C1 segment of cervical spinal cord (tissue), 14 donors: ENCODE results near the gene TLCD2.
"Not testable (repeated sequence)": the region's sequence is repeated elsewhere in the genome, so short reads cannot be mapped to it uniquely, and the experiment has no call there.

Source experiments
- DNase-seq, 14 donors: peaks; one replicate each; lab custom pipeline; 2025; lab: John Stamatoyannopoulos, UW

The TLCD2 gene

GRCh38 chr17:1690544-1691221 lies 19.5 kb downstream of the TLCD2 start:
- DNase-seq, result no peak

- not testable (repeated sequence) for DNase-seq
These were observed 21.8 kb downstream of the TLCD2 start for GRCh38 chr17:1688405-1688804.

GRCh38 chr17:1686086-1686485 lies 24.1 kb downstream of the TLCD2 start:
- no peak for DNase-seq

GRCh38 chr17:1684378-1685189 lies 25.6 kb downstream of the TLCD2 start, which contains the start of gene PRPF8:
PRPF8 (minus strand) TSS chr17:1684867; CDS start chr17:1684571, 296 bp downstream.
- peak; percentile 67 to 97 (median 93) for DNase-seq

- no peak for DNase-seq
These were observed 26.7 kb downstream of the TLCD2 start for GRCh38 chr17:1683459-1683858.

- no peak for DNase-seq
These were observed 33.8 kb downstream of the TLCD2 start for GRCh38 chr17:1676401-1676800.

GRCh38 chr17:1673041-1673785 lies 37.0 kb downstream of the TLCD2 start:
- DNase-seq, result peak in 2 of 14 donors; percentile 5 to 33

- not testable (repeated sequence) for DNase-seq
These were observed 46.2 kb downstream of the TLCD2 start for GRCh38 chr17:1663934-1664333.

GRCh38 chr17:1661045-1661444 lies 49.1 kb downstream of the TLCD2 start:
- no peak for DNase-seq

GRCh38 chr17:1658100-1658499 lies 52.1 kb downstream of the TLCD2 start:
- no peak for DNase-seq

- DNase-seq, result no peak
These were observed 56.4 kb downstream of the TLCD2 start for GRCh38 chr17:1653735-1654134.

- not testable (repeated sequence) for DNase-seq
These were observed 57.4 kb downstream of the TLCD2 start for GRCh38 chr17:1652794-1653193.
